Measurements from ENCODE around the gene SH2B3.

DNA sequence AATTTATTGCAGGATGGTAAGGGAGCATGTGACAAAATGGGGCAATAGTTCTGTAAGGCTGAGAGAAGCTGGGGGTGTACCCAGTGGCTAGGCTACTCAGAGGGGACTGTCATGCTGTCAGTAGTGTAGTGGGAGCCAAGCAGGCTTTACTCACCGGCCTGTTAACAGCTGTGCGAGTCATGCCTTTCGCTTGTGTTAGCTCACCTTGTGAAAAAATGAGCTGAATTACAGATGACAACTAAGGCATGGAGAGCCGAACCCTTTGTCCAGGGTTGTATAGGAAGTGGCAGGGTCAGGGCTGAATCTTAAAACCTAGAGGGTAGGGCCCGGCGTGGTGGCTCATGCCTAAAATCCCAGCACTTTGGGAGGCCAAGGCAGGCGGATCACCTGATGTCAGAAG, 37.9 kb downstream of the SH2B3 start:
- no peak for TF ChIP-seq POLR2A (IDR thresholded peaks at IDR 0.05)
- TF ChIP-seq, protein P1, sequence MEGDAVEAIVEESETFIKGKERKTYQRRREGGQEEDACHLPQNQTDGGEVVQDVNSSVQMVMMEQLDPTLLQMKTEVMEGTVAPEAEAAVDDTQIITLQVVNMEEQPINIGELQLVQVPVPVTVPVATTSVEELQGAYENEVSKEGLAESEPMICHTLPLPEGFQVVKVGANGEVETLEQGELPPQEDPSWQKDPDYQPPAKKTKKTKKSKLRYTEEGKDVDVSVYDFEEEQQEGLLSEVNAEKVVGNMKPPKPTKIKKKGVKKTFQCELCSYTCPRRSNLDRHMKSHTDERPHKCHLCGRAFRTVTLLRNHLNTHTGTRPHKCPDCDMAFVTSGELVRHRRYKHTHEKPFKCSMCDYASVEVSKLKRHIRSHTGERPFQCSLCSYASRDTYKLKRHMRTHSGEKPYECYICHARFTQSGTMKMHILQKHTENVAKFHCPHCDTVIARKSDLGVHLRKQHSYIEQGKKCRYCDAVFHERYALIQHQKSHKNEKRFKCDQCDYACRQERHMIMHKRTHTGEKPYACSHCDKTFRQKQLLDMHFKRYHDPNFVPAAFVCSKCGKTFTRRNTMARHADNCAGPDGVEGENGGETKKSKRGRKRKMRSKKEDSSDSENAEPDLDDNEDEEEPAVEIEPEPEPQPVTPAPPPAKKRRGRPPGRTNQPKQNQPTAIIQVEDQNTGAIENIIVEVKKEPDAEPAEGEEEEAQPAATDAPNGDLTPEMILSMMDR (IDR thresholded peaks at IDR 0.05): no peak
- TF ChIP-seq EP300 (IDR thresholded peaks at IDR 0.05): no peak
- TF ChIP-seq POLR2AphosphoS5 (IDR thresholded peaks at IDR 0.05): no peak
